ENCODE results near the gene EXOC1L.

EXOC1L gene

DNA sequence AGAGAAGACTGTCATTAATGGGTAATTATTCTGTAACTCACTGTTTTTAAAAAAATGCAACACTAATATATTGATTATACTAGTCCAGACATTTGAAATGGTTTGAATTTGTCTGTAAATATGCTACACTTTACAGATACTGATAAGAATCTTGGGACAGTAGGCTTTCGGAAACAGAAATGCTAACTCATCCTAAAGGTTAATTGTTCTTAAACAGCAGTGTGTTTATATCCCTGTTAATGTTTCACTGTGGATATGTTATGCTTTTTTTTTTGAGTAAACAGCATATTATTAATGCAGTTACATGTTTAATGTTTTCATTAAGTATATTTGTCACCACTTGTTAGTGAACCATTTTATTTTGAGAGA is 65.2 kb downstream of the EXOC1L start:
- no peak for DNase-seq

Measured in NCI-H524 (cell line).